Activated CD8-positive, alpha-beta T cell treated with anti-CD3 and anti-CD28 coated beads for 36 hours (primary cell): ENCODE measurements around the gene ANKRD11. TPM values are rescaled to one million over a fixed set of nuclear protein-coding genes. Genes with fewer than 3 reads are reported as not detected.

Source experiments
- ATAC-seq: fragments of 200-7000 bp; cut with Tn5 transposase; one replicate; pipeline ENCODE4 v1.10.0; 2021; ENCODE audit warnings: mild to moderate bottlenecking, moderate library complexity
- CTCF ChIA-PET: fragments of 350-600 bp; sonication (Branson Sonifier 250); formaldehyde crosslinking; loops from one replicate; lab custom pipeline; 2021; ENCODE audit warnings: antibody characterized with exemption; lab: Charles Lee
- POLR2A ChIA-PET: fragments of 350-600 bp; sonication (Branson Sonifier 250); formaldehyde crosslinking; loops from one replicate; lab custom pipeline; 2021; ENCODE audit warnings: antibody characterized with exemption; lab: Charles Lee
- DNase-seq: peaks from one replicate; pipeline ENCODE4 v3.0.0-alpha.2; 2020
- H3K27ac Mint-ChIP-seq: one replicate; pipeline ENCODE4 v1.8.0; 2021; ENCODE audit warnings: mild to moderate bottlenecking, mixed read lengths
- H3K27me3 Mint-ChIP-seq: one replicate; pipeline ENCODE4 v1.8.0; 2021; ENCODE audit warnings: mixed read lengths
- H3K36me3 Mint-ChIP-seq: one replicate; pipeline ENCODE4 v1.8.0; 2021; ENCODE audit warnings: low read depth, mixed read lengths
- H3K4me1 Mint-ChIP-seq: one replicate; pipeline ENCODE4 v1.8.0; 2021; ENCODE audit warnings: low read depth, mixed read lengths
- H3K4me3 Mint-ChIP-seq: one replicate; pipeline ENCODE4 v1.8.0; 2021; ENCODE audit warnings: mild to moderate bottlenecking, moderate library complexity, mixed read lengths
- H3K9me3 Mint-ChIP-seq: one replicate; pipeline ENCODE4 v1.8.0; 2021; ENCODE audit warnings: mixed read lengths
- intact Hi-C: fragments of 100-400 bp; cut with micrococcal nuclease; formaldehyde crosslinking; loops from one replicate; pipeline ENCODE4 v1.10.0; 2022
- total RNA-seq, 2 experiments: library from RNA; stranded (reverse); gene quantifications; one replicate each; pipeline ENCODE4 v1.2.3, GENCODE V29; 2021
- TF ChIP-seq, protein P1 (sequence below): fragments of 200-600 bp; IDR thresholded peaks from one replicate; pipeline ENCODE4 v1.8.0; 2022; ENCODE audit warnings: antibody characterized with exemption, mild to moderate bottlenecking

The ANKRD11 gene
- total RNA-seq, 2 experiments from 2014 or later: 145 to 147 TPM

DNA sequence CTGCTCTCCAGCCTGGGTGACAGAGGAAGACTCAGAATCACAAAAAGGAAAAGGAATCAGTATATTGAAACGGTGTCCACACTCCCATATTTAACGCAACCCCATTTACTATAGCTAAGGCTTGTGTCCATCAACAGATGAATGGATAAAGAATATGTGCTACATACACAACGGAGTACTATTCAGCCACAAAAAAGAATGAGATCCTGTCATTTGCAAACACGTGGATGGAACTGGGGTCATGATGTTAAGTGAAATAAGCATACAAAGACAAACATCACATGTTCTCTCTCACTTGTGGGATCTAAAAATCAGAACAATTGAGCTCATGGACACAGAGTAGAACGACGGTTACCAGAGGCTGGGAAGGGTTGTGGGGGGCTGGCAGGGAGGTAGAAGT, 217.7 kb downstream of the ANKRD11 start:
- TF ChIP-seq, protein P1, sequence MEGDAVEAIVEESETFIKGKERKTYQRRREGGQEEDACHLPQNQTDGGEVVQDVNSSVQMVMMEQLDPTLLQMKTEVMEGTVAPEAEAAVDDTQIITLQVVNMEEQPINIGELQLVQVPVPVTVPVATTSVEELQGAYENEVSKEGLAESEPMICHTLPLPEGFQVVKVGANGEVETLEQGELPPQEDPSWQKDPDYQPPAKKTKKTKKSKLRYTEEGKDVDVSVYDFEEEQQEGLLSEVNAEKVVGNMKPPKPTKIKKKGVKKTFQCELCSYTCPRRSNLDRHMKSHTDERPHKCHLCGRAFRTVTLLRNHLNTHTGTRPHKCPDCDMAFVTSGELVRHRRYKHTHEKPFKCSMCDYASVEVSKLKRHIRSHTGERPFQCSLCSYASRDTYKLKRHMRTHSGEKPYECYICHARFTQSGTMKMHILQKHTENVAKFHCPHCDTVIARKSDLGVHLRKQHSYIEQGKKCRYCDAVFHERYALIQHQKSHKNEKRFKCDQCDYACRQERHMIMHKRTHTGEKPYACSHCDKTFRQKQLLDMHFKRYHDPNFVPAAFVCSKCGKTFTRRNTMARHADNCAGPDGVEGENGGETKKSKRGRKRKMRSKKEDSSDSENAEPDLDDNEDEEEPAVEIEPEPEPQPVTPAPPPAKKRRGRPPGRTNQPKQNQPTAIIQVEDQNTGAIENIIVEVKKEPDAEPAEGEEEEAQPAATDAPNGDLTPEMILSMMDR: no peak
- DNase-seq: no peak
- Mint-ChIP-seq H3K4me3 (no peak overlapping the region), H3K27me3 (no peaks in the 10 kb centered on the region), H3K36me3 (peaks cover 50% of the 10 kb centered on the region), H3K4me1 (no peaks in the 10 kb centered on the region), H3K27ac (no peak overlapping the region), H3K9me3 (no peaks in the 10 kb centered on the region)
- intact Hi-C loops: no loop called here
- no peak for ATAC-seq
- ChIA-PET CTCF (interaction anchor here (1.0 to 1.2 kb wide), 2 partner anchors 16 to 52 kb away, joined by 3 to 5 read pairs; no protein-coding TSS in a partner anchor), POLR2A (interaction anchor here (1.0 to 1.2 kb wide), 2 partner anchors 10 to 14 kb away, joined by 3 read pairs; no protein-coding TSS in a partner anchor)

DNA sequence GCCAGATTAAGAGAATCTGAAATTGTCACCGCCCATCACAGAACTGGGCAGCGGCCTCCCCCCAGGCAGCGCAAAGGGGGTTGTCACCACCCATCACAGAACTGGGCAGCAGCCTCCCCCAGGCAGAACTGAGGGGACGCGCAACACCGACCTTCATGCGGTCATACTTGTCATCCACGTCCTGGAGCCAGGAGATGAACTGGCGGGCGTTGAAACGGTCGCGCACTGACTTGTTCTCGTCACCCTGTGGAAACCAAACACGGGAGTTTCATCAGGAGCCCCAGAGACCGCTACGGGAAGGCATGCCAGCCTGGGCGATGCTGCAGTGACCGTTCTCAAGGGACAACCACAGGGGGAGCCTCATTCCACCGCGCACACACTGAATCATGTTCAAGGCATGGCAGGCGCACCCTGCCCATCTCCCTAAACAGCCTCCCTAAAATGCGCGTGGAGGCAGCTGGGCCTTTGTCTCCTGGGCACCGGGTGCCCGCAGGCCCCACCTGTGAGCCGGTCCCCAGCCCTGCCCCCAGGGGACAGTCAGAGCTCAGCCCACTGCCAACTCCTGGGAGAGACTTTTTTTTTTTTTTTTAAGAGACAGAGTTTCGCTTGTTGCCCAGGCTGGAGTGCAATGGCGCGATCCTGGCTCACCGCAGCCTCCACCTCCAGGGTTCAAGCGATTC, 219.6 kb downstream of the ANKRD11 start:
- Mint-ChIP-seq H3K36me3 (peaks cover 43% of the 10 kb centered on the region), H3K9me3 (no peaks in the 10 kb centered on the region), H3K4me1 (no peaks in the 10 kb centered on the region), H3K4me3 (no peak overlapping the region), H3K27ac (no peak overlapping the region), H3K27me3 (no peaks in the 10 kb centered on the region)
- intact Hi-C loops: no loop called here
- POLR2A ChIA-PET: no interaction called here
- ATAC-seq: no peak
- CTCF ChIA-PET: interaction anchor here (1.1 kb wide), 1 partner anchor 44 kb away, joined by 5 read pairs; no protein-coding TSS in a partner anchor
- no peak for DNase-seq
- TF ChIP-seq, protein P1: no peak

DNA sequence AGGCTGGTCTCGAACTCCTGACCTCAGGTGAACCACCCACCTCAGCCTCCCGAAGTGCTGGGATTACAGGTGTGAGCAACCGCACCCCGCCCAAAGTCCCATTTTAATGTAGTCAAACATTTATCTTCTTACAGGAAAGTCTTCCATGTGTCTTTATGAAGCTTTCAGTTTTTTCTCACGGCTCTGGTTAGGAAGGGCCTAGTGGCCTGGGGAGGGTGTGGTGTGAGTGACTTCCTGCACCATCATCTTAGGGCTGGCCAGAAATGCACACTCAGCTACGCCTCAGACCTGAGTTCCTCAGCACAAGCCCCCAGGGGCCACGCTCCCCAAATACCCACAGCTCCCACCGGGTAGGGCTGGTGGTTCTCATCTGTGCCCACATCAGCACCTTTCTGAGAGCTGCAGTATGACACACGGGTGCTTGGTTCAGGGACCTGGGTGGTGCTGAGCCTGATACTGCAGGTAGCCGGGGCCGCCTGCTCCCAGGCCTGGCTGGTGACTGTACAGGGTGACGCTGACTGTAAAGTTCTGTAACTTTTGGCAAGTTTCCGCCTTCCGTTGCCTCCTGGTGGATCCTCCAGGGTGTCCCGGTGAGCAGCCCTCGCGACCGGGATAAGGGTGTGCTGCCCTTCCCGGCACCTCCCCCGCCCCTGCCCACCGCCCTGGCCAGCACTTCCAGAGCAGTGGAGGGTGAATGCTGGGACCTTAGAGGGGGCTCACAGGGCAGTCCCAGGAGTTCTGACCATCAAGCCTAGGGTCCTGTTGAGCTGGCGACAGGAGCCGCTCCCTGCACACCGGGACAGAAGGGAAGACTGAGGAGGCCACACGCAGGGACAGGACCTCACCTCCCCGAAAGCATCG, 220.3 kb downstream of the ANKRD11 start:
- CTCF ChIA-PET: interaction anchor here (0.8 kb wide), 1 partner anchor 19 kb away, joined by 3 read pairs; no protein-coding TSS in a partner anchor
- no peak for ATAC-seq
- no peak overlapping the region for H3K4me3 Mint-ChIP-seq
- POLR2A ChIA-PET: interaction anchor here (0.8 kb wide), 1 partner anchor 17 kb away, joined by 3 read pairs; no protein-coding TSS in a partner anchor
- intact Hi-C loops: no loop called here
- no peaks in the 10 kb centered on the region for H3K4me1 Mint-ChIP-seq
- no peak for DNase-seq
- H3K27ac Mint-ChIP-seq: no peak overlapping the region
- peaks cover 37% of the 10 kb centered on the region for H3K36me3 Mint-ChIP-seq
- H3K9me3 Mint-ChIP-seq: no peaks in the 10 kb centered on the region
- H3K27me3 Mint-ChIP-seq: no peaks in the 10 kb centered on the region
- TF ChIP-seq, protein P1: no peak

DNA sequence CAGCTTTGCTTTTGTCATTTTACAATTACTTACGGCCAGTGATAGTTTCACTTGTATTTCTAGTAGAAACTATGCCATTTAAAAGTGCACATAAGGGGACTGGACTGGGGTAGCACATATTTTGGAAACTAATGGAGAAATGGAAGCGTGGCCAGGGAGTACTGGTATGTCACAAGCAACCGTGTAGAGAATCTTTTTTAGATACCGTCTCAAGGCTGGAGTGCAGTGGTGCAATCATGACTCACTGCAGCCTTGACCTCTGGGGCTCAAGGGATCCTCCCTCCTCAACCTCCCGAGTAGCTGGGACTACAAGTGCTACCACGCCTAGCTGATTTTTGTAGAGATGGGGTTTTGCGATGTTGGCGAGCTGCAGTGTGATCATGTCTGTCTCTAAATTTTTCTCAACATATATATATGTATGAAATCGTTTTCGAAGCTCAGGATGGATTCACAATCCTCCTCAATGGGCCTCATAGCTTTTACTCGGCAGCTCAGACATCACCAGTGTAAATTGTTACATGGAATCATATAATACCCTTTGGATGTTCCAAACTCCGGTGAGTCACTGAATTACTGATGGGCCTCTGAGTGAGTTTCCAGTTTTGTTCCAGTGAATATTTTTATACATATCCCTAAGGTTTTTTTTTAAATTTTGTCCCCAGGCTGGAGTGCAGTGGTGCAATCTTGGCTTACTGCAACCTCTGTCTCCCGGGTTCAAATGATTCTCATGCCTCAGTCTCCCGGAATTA, 221.2 kb downstream of the ANKRD11 start:
- POLR2A ChIA-PET: interaction anchor here (0.8 kb wide), 1 partner anchor 18 kb away, joined by 3 read pairs; no protein-coding TSS in a partner anchor
- H3K9me3 Mint-ChIP-seq: no peaks in the 10 kb centered on the region
- H3K27ac Mint-ChIP-seq: no peak overlapping the region
- TF ChIP-seq, protein P1: no peak
- H3K4me1 Mint-ChIP-seq: no peaks in the 10 kb centered on the region
- ATAC-seq: no peak
- peaks cover 37% of the 10 kb centered on the region for H3K36me3 Mint-ChIP-seq
- no peak overlapping the region for H3K4me3 Mint-ChIP-seq
- no peak for DNase-seq
- CTCF ChIA-PET: interaction anchor here (0.8 kb wide), 1 partner anchor 20 kb away, joined by 3 read pairs; no protein-coding TSS in a partner anchor
- intact Hi-C loops: no loop called here
- H3K27me3 Mint-ChIP-seq: no peaks in the 10 kb centered on the region
